Adipose tissue (tissue), 3 donors: Measurements from ENCODE around the gene NHS. TPM values are rescaled to one million over a fixed set of nuclear protein-coding genes. Genes with fewer than 3 reads are reported as not detected.

Experiments
- H3K27ac ChIP-seq: one replicate; pipeline ENCODE4 v1.5.1; 2013; ENCODE audit warnings: low read depth, low read length
- WGBS, 3 donors: extraction: QIAGEN DNeasy Blood & Tissue Kit; methylation state at CpG; one replicate each; pipeline ENCODE4 v1.1.7; 2013; 5-methylcytosine and 5-hydroxymethylcytosine counted together
- polyA plus RNA-seq, 3 donors: library from polyadenylated mRNA; stranded (reverse); fragments of 200-250 nt; gene quantifications; one replicate each; pipeline ENCODE4 v1.2.3, GENCODE V29; 2013
- donor health status: healthy with polysubstance abuse.
- donor health status: Bipolar disorder and iron deficiency.
- donor health status: healthy.

NHS gene
- polyA plus RNA-seq, 3 donors, result 0.24 to 2.0 (median 1.8) TPM

DNA sequence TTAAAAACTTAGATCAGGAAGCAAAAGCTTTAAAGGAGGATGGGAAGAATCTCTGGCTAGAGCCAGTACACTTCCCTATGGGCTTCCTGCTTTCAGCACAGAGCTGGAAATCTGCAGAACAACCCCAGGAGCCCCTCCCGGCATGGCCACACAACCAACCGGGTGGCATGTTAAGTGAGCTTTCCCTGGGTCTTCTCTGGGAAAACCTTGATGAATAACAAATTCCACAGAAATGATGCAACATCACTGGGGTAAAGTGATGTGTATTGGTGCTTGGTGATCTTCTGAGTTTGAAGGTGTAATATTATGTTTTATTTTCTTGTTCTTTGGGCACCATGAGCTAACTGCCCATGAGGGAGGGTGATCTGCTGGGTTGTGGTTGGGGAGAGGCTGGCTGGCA lies 22.1 kb downstream of the NHS start:
- 57 to 85% (median 74%) methylated on average over 2 of the region's 2 CpGs for WGBS, 3 donors
- H3K27ac ChIP-seq, result no peak overlapping the region

DNA sequence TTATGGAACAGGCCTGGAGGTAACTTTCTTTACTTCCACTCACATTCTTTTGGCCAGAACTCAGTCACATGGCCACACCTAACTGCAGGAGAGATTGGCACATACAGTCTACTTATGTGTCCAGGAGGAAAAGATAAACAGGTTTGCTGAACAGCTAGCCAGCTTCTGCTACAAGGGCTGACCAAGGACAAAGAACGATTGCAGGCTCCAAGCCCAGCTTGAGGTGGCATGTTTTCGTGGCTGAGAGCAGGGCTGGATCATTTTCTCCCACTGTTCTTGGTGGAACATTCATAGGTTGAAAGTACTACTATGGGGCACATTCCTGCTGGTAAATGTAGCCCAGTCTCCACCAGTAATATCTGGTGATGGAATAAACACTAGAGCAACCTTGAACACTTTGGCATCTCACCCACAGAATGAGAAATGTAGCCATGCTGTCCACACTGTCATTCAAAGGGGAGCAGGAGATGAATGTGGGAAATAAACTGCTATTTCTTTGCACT lies 28.2 kb downstream of the NHS start:
- no peak overlapping the region for H3K27ac ChIP-seq
- WGBS, 3 donors, result 20 to 76% (median 72%) methylated on average over 2 of the region's 2 CpGs

DNA sequence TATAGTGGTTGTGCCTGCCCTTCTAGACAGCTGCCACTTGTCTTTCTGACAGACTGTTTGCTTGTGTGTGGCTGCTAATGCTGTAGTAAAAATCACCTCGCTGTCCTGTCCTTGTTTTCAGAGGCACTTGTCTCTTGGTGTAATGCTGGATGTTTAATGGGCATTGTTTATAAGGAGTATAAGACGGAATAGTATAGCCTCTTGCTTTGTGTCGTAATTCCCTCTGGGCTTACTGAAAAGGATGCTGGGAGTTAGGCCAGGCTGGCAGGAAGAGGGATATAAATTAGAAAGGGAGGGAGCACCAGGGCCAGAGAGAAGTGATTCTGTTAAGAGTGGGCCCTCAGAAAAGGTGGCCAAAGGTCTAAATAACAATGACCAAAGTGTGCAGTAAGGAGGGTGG lies 29.0 kb downstream of the NHS start:
- WGBS, 3 donors, result 52 to 72% (median 67%) methylated on average over 3 of the region's 3 CpGs
- no peak overlapping the region for H3K27ac ChIP-seq

DNA sequence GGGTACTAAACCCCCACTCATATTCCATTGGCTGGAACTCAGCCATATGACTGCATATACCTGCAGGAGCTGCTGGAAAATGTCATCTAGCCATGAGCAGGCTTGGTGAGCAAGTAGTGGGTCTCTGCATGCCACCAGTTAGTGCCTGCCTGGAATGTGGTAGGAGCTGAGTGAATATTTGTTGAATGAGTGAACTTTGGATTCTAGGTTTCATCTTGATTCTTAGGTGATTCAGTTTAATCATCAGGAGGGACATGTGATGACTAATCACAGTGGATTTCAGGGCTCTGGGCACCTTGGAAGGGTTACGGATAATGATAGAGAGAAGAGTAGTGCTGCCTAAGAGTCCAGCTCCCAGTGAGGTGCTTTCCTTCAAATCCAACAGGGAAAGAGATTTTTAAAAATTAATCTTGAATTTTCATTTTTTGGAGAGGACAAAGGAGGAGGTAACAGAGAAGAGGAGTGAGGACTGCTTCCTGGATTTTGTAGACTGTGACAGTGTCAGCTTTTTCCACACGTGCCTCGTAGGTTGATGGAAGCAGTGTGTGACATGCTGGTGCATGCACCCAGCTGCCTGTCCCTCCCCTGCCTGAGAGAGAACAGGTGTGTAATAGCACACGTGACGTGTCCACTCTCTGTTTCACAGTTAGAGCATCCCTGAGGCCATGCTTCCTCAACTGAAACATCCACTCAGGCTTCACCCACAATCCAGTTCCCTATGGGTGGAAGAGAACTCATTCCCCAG lies 30.4 kb downstream of the NHS start:
- no peak overlapping the region for H3K27ac ChIP-seq
- 73 to 94% (median 91%) methylated on average over 5 of the region's 5 CpGs for WGBS, 3 donors

DNA sequence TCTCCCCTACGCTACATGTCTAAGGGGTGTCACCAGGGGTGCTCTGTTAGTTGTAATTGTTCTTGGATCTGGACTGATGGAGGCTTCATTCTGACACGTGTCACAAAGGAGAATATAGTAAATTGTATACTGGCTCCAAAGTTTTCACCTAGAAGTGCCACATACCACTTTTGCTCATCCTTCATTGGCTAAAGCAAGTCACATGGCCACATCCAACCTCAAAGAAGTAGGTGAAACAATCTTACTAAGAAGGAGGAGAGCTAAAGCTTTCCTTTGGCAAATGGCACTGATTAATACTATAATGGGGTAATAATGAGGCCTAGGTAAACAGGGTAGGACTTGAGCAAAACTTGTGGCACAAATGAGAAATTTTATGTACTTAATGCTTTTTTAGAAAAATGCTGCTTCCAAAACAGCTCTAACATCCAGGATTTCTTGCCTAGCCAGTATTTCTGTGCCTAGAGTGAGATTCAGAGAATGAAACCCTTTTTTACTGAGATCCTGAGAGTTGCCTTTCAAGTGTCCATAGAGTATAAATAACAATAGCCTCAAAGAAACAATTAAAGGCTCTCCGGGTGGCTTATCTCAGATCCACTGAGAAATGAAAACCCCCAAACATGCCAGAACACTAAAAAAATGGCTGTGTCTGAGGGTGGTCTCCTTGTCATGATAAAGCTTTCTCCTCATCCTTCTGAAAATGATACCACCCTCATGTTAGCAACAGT lies 34.7 kb downstream of the NHS start:
- WGBS, 3 donors, result 73 to 91% (median 90%) methylated on average over 3 of the region's 3 CpGs
- H3K27ac ChIP-seq, result no peak overlapping the region

DNA sequence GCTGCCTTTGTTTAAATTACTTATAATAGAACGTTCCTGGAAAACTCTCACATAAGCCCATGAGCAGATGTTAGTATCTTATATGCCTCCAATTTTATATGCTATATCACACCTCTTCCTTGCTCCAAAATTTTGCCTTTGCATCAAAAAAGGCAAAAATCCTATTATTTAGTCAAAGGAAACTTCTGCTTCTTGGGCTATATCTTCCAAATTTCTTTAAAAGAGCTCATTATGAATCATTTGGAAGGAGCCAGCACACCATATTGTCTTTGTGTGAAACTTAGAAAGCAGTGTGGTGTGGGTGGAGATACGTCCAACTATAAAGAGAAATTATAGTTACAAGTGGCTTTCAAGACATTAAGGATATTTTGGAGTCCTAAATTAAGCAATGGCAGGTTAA lies 35.7 kb downstream of the NHS start:
- no peak overlapping the region for H3K27ac ChIP-seq
- 56 to 70% (median 68%) methylated on average over 2 of the region's 2 CpGs for WGBS, 3 donors

DNA sequence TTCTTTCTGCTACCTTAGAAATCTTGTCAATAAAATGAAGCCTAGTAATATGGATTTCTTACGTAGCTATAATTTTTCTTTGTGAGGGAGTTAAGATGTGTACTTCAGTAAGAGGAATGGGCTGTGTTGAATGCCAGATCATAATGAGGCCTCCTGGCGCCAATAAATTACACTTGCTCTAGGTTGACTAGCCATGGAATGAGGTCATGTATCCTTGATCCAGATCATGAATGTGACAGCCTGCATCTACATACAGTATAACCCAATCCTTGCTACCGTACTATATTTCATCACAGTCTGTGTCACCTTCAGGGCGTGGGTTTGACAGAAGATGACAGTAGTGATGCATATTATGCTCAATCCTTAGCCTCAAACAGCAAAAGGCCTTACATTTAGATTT lies 36.2 kb downstream of the NHS start:
- WGBS, 3 donors, result 80 to 89% (median 83%) methylated on average over 4 of the region's 4 CpGs
- H3K27ac ChIP-seq, result no peak overlapping the region

DNA sequence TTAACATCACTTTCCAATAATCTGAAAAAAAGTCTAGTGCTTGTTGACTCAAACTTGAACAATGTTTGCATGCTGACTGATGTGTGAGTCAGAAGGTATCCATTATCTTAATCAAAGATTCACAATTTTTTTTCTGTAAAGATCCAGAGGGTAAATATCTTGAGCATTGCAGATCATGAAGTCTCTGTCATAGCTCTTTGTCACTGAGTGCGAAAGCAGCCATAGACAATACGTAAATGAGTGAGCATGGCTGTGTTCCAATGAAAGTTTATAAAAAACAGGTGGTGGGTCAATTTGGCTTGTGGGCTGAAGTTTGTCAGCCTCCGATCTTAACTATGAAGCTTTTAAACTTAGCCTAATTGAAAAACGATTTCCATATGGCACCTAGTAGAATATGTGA lies 37.7 kb downstream of the NHS start:
- 71 to 75% (median 73%) methylated on average over 4 of the region's 4 CpGs for WGBS, 3 donors
- H3K27ac ChIP-seq, result no peak overlapping the region

DNA sequence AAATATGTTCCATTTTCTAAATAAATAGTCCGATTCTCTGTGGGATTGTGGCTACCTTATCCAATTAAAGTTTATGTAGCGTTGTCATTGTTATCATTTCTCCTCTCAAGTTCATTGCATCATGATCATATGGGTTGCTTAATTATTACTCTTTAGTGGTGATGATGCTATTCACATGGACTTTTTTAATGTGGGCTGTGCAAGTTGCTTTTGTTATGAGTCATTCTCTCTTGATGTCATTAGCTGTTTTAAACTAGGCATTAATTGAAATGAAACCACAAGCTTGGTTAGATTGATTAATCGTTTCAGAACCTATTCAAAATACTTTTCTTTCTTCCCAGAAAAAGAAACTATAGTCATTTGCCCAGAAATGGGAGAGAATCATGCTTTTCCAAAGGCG lies 38.2 kb downstream of the NHS start:
- WGBS, 3 donors, result 68 to 78% (median 77%) methylated on average over 4 of the region's 4 CpGs

DNA sequence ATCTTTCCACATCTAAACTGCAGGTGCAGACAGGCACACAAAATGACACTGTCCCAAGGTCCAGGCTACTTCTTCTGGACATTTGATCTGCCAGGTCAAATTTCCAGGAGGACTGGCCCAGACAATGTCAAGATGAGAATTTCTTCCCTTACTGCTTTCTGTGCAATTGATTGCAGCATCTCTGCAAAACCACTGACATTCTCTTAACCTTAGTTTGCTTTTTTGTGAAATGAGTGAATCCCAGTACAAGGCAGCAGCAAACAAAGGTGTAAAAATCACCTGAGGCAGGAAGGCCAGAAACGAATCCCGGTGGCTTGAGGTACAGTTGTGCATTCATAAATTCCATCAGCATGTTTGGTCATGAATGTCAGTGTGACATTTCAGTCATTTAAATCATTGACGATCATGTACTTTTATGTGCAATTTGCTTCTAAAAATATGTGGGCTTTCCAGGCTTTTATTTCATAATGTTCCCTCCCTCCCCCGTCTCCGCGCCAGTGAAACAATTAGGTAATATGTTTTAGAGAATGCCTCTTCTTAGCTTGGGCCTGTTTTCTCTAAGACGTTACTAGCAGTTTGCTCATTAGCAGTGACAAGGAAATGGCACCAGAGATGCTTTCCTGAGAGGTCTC lies 39.1 kb downstream of the NHS start:
- WGBS, 3 donors, result 67 to 83% (median 71%) methylated on average over 7 of the region's 7 CpGs
- no peak overlapping the region for H3K27ac ChIP-seq

More for the DNA sequence above, 38.2 kb downstream of the NHS start:
- no peak overlapping the region for H3K27ac ChIP-seq

DNA sequence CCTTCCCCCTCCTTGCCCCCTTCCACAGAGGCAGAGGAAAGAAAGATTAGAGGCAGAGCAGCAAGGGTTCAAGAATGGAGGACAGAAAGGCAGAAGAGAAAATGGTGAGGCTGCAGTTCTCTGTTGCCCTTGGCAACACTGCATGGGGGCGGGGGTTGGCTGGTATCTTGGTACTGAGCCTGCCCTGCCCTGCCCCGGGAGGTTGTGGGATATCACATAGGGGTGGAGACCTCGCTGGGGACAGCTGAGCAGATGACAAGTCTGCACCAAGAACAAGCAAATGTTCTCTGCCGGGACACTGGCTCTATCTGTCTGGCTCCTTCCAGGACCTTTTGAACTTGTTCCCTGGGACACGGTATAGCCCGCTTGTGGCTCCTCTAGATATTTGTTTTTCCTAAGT lies 39.8 kb downstream of the NHS start:
- 11 to 34% (median 31%) methylated on average over 5 to 6 of the region's 6 CpGs for WGBS, 3 donors
- no peak overlapping the region for H3K27ac ChIP-seq

DNA sequence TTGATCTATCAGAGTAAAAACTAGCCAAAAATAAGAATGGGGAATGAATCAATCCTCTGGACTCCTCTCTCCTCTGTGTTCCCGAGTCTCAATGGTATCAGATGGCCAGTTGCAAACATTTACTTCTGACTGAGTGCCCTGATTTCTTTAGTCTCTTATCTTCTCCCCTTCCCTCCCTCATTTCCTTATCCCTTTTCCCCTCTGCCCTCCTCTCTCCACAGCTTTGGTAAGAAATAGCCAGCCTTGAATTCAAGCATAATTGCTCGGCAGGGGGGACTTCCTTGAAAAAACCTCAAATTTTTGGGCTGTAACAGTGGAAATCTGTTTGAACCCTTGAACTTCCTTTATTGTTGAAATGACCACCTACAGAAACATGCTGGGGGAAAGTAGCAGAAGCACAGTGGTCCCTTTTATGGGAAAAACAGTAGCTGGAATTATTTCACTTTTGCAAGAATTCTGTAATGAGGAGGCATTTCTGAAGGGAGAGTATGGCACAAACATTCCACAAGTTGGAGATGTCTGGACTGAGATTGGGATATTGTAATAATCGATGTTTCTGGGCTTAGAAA lies 40.3 kb downstream of the NHS start:
- WGBS, 3 donors, result 39 to 47% (median 46%) methylated on average over 3 of the region's 3 CpGs
- no peak overlapping the region for H3K27ac ChIP-seq

DNA sequence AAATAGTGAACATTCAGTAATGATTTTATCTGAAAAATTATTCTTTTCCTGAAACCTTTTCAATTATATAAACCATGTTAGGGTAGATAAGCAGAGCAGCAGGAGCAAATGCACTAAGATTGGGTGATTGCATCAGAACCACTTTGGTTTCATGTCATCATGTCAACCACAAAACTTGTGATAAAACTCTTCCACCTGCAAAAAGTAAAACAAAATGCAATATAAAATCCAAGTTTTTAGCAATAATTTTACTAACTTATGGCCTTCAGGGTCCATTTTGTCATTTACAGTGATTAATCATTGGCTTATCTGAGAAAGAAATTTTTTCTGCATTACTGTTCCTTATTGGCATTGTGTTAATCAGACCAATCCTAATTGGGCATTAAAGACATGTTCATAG lies 42.4 kb downstream of the NHS start:
- H3K27ac ChIP-seq, result no peak overlapping the region

DNA sequence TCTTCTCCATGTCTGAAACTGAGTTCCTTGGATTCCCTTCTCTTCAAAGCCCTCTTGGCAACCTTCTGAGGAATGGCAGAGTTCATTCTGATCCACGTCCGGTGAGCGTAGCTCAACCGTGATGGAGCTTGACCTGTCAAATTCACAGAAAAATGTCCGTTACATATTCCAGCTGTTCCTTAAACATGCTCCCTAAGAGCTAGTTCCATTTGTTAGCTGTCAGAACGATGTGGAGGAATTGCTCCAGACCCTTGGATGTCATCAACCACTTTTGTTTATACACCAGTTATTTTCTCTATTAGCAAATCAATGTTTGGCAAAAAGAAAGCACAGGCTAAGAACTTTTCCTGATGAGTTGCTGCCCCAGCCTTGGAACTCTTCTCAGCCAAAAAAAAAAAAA lies 50.1 kb downstream of the NHS start:
- 57 to 67% (median 60%) methylated on average over 6 of the region's 6 CpGs for WGBS, 3 donors
- H3K27ac ChIP-seq, result no peak overlapping the region

DNA sequence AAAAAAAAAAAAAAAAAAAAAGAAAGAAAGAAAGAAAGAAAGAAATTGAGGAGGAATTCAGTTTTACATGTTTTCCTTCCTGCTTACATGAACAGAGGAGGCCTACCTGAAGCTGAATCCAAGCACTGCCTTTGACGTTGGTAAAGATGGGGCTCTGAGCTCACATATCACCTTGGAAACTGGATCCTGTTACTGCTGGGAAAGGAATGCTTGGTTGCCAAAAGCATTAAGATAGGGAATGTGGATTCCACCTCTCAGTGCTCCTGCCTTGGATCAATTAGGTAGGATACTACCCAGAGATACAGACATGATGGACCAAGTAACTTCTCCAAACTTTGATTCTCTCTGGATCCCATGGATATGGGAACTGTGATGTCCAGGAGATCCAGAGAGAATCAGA lies 50.6 kb downstream of the NHS start:
- no peak overlapping the region for H3K27ac ChIP-seq
- WGBS, 3 donors, result 33 to 79% (median 56%) methylated on average over 1 of the region's 1 CpG

DNA sequence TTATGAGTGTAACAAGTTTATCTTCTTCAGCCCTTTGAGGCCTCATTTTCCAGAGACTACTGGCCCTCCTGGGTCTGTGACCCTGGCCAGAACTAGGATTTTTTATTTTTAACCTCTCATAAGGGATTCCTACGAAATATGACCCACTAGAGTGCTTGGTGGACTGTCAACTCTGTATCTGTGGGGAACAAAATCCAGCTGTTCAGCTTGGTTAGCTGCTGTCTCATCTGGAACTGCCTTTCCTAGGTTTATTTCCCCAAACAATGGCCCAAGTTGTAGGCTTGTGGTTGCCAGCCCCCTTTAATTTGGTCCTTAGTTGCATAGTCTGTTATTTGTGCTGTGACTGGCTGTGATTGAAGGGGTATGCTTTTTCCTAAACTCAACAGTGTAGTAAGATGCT lies 56.2 kb downstream of the NHS start:
- H3K27ac ChIP-seq, result no peak overlapping the region

DNA sequence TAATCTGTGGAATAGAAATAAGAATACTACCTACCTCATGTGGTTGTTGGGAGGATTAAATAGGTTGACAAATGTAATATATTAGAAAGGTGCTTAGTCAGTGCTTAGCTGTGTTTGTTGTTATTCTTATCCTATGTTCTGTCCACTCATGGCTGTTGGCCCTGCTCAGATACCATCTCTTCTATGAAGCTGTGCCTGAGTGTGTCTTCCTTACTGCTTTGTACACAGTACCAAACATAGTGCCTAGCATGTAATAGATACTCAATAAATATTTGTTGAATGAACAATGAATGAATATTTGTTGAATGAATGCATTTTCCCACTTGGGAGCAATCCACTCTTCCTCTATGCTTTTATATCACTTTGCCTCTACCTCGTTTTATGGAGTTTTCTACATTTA lies 57.2 kb downstream of the NHS start:
- 21 to 81% (median 64%) methylated on average over 1 of the region's 1 CpG for WGBS, 3 donors
- no peak overlapping the region for H3K27ac ChIP-seq

More for the DNA sequence above, 56.2 kb downstream of the NHS start:
- 36 to 87% (median 79%) methylated on average over 1 of the region's 1 CpG for WGBS, 3 donors

DNA sequence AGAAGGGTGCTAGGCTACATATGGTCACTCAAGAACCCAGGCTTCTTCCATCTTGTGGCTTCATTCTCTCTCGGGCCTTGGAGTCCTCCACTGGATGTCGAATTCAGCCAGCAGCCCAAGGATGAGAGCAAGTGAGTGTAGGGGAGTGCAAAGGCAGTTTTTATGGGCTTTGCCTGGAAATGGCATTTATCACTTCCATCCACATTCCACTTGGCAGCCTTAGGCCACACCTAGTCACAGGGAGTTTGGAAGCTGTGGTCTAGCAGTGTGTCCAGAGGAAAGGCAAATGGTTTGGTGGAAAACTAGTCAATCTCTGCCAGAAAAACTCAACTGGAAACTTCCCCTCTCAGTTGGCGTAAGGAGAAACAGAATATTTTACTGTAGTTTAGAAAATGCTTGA lies 59.0 kb downstream of the NHS start:
- H3K27ac ChIP-seq, result no peak overlapping the region
- 81 to 94% (median 91%) methylated on average over 3 of the region's 3 CpGs for WGBS, 3 donors

DNA sequence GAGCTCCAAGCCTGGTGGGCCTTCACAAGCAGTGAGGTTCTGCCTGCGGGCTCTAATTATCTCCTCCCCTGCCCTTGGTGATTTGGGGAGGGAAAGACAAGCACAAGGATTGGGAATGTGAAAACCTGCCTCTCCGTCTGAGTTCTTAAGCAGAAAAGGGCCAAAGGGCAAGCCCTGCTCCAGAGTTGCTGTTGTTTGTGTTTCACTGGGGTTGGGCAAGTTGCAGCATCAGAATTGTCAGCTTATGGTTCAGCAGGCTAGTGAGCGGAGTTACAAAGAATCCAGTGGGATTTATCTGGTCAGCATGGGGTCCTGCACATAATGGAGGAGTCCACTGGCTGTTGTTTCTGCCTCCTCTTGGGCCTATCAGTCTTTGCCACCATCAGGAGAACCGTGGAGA lies 60.5 kb downstream of the NHS start:
- WGBS, 3 donors, result 57 to 80% (median 80%) methylated on average over 4 of the region's 4 CpGs
- no peak overlapping the region for H3K27ac ChIP-seq
